BE2C (cell line): ENCODE results near the gene CADM1.

Experiments
- DNase-seq: peaks from one replicate; pipeline ENCODE4 v3.0.0-alpha.2; 2020
- H3K27me3 ChIP-seq: fragments of 250-450 bp; sonication (Bioruptor Pico); 2 replicates; pipeline ENCODE4 v1.5.1; 2020; ENCODE audit warnings: mild to moderate bottlenecking
- H3K36me3 ChIP-seq: fragments of 250-450 bp; sonication (Bioruptor Pico); 2 replicates; pipeline ENCODE4 v1.5.1; 2020; ENCODE audit warnings: mild to moderate bottlenecking
- H3K4me1 ChIP-seq: fragments of 250-450 bp; sonication (Bioruptor Pico); 2 replicates; pipeline ENCODE4 v1.5.1; 2020
- H3K4me3 ChIP-seq: 2 replicates; pipeline ENCODE4 v1.5.1; 2011; ENCODE audit warnings: low read depth, low read length
- H3K9me3 ChIP-seq: fragments of 250-450 bp; sonication (Bioruptor Pico); 2 replicates; pipeline ENCODE4 v1.5.1; 2020
- TF ChIP-seq, protein P1 (sequence below): IDR thresholded peaks from 2 replicates; pipeline ENCODE4 v1.5.1; 2012; ENCODE audit warnings: mild to moderate bottlenecking, low read depth, low read length

The CADM1 gene

DNA sequence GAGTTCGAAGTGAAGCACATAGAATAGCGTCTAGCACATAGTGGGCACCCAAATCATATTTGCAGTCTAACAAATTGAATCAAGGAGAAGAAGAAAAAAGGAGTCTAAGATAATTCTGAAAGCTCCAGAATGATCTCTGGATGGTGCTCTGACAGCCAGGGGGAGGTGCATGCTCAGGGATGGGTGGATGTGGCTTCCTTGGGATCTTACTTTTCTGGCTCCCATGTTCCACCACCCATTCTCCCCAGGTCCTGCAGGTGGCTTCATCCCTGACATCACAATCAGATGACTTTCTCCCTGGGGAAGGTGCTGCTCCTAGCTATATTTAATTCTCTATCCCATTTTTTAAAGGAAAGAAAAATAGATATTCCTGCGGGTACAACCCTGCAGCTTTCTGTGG lies 381.9 kb downstream of the CADM1 start:
- H3K36me3 ChIP-seq = no peaks in the 10 kb centered on the region
- H3K27me3 ChIP-seq = no peaks in the 10 kb centered on the region
- H3K4me1 ChIP-seq = peaks cover 59% of the 10 kb centered on the region
- TF ChIP-seq, protein P1, sequence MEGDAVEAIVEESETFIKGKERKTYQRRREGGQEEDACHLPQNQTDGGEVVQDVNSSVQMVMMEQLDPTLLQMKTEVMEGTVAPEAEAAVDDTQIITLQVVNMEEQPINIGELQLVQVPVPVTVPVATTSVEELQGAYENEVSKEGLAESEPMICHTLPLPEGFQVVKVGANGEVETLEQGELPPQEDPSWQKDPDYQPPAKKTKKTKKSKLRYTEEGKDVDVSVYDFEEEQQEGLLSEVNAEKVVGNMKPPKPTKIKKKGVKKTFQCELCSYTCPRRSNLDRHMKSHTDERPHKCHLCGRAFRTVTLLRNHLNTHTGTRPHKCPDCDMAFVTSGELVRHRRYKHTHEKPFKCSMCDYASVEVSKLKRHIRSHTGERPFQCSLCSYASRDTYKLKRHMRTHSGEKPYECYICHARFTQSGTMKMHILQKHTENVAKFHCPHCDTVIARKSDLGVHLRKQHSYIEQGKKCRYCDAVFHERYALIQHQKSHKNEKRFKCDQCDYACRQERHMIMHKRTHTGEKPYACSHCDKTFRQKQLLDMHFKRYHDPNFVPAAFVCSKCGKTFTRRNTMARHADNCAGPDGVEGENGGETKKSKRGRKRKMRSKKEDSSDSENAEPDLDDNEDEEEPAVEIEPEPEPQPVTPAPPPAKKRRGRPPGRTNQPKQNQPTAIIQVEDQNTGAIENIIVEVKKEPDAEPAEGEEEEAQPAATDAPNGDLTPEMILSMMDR = peak; percentile 28; the same call in 1 of the 2 replicates
- no peak for DNase-seq
- no peaks in the 10 kb centered on the region for H3K9me3 ChIP-seq
- no peak overlapping the region for H3K4me3 ChIP-seq
